Thoracic aorta (tissue), 2 donors: ENCODE results near the gene CRYL1. TPM values are rescaled to one million over a fixed set of nuclear protein-coding genes. Genes with fewer than 3 reads are reported as not detected.

Experiments
- ATAC-seq: fragments of 150-250 bp; one replicate; pipeline ENCODE4 v1.8.0; 2017; ENCODE audit warnings: low read depth; ENCODE audit not compliant: insufficient number of reproducible peaks, low FRiP score
- DNase-seq: peaks from one replicate; pipeline ENCODE4 v3.0.0-alpha.2; 2020; ENCODE audit warnings: low spot score
- H3K27ac ChIP-seq, 2 donors: fragments of 200-600 bp; sonication (generic); 1 replicate in 1 of 2; 2 replicates in 1 of 2; pipeline ENCODE4 v1.5.1; 2016; ENCODE audit warnings: mild to moderate bottlenecking in 2 of 2, moderate library complexity in 2 of 2
- H3K27me3 ChIP-seq: fragments of 200-600 bp; sonication (generic); replicated peaks from 2 replicates; pipeline ENCODE4 v1.6.0; 2016; ENCODE audit warnings: mild to moderate bottlenecking; ENCODE audit not compliant: insufficient read depth
- H3K36me3 ChIP-seq: fragments of 200-600 bp; sonication (generic); one replicate; pipeline ENCODE4 v1.5.1; 2016
- H3K4me1 ChIP-seq, 2 donors: fragments of 200-600 bp; sonication (generic); 1 replicate in 1 of 2; 2 replicates in 1 of 2; pipeline versions ENCODE4 v1.5.1 to v1.6.0; 2016; ENCODE audit warnings: low read depth in 2 of 2, mild to moderate bottlenecking in 1 of 2; ENCODE audit not compliant: control insufficient read depth in 1 of 2
- H3K4me3 ChIP-seq: fragments of 200-600 bp; sonication (generic); 2 replicates; pipeline ENCODE4 v1.5.1; 2016; ENCODE audit warnings: mild to moderate bottlenecking
- H3K9me3 ChIP-seq: fragments of 200-600 bp; sonication (generic); 2 replicates; pipeline ENCODE4 v1.5.1; 2016
- total RNA-seq, 2 donors: library from RNA; depleted of rRNA; stranded (reverse); fragments of >200 nt; gene quantifications; one replicate each; pipeline versions ENCODE4 v1.1.0 to v1.2.3, GENCODE V29; 2016
- TF ChIP-seq, protein P1 (sequence below): fragments of 200-600 bp; sonication (generic); IDR thresholded peaks from one replicate; pipeline ENCODE4 v1.5.1; 2019; ENCODE audit warnings: antibody characterized with exemption

Gene CRYL1
- total RNA-seq, 2 donors from 2014 or later: 38.9 to 57.4 TPM

DNA sequence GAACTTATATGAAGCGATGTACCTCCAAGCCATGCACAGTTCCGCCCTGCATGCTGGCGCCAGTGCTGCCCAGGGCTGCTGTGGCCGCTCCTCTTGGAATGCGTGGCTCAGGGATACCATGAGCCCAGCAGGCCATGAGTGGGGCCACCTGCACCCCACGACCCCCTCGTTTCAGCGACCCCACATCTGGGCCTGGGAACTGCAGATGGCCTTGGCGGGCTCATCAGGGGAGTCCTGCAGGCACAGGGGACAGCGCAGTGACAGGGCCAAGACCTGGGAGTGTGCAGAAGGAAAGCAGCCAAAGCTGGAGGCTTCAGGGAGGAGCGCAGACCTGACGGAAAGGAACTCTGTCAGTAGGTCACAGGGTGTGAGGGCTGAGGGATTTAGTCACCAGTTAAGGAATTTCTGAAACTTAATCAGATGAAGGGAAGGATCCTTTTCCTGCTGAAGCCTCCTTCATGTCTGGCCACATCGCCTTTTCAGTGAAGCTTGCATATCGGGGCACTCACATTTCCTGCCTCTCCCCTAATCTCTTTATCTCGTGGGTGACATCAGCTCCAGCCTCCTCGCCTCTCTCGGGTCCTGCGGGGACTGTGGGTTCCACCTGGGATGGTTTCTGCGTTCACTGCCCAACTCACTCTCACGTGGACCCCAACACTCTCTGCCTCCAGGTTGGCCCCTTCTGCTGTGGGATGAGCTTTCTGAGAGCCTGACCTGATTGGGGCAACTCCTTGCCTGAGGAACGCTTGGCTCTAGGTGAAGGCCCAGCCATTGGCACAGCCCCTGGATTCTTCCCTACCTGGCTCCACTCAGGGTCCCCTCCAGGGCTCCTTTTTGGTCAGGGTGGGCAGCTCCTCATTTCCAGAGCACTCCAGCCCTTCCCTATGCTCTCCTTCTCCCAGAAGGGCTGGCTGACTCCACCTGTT is 123.5 kb downstream of the CRYL1 start:
- TF ChIP-seq, protein P1, sequence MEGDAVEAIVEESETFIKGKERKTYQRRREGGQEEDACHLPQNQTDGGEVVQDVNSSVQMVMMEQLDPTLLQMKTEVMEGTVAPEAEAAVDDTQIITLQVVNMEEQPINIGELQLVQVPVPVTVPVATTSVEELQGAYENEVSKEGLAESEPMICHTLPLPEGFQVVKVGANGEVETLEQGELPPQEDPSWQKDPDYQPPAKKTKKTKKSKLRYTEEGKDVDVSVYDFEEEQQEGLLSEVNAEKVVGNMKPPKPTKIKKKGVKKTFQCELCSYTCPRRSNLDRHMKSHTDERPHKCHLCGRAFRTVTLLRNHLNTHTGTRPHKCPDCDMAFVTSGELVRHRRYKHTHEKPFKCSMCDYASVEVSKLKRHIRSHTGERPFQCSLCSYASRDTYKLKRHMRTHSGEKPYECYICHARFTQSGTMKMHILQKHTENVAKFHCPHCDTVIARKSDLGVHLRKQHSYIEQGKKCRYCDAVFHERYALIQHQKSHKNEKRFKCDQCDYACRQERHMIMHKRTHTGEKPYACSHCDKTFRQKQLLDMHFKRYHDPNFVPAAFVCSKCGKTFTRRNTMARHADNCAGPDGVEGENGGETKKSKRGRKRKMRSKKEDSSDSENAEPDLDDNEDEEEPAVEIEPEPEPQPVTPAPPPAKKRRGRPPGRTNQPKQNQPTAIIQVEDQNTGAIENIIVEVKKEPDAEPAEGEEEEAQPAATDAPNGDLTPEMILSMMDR: no peak
- no peak for DNase-seq
- ATAC-seq: no peak
- Histone ChIP-seq H3K36me3 (peaks cover 5% of the 10 kb centered on the region), H3K27me3 (no peaks in the 10 kb centered on the region), H3K27ac (no peak overlapping the region), H3K4me3 (no peak overlapping the region), H3K9me3 (no peaks in the 10 kb centered on the region), H3K4me1 (no peaks in the 10 kb centered on the region)

DNA sequence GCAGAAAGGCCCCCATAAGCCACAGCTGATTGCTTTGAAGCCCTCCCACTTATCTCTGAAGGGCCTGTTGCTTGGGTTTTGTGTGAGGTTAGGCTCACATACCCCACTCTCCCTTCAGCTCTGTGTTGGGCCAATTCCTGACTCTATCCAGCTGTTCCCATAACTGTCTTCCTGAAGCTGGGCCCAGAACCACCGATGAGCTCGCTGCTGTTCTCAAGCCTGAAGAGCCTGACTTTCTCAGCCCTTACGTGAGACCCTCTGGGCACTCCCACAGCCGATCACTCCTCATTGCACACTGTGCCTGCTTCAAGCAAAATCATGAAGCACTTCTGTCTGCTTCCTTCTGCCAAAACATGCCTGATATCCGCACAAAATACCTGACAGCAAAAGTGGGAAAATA is 124.1 kb downstream of the CRYL1 start:
- H3K27ac ChIP-seq: no peak overlapping the region
- ATAC-seq (no peak), DNase-seq (no peak)
- H3K36me3 ChIP-seq: peaks cover 5% of the 10 kb centered on the region
- H3K4me3 ChIP-seq: no peak overlapping the region
- H3K9me3 ChIP-seq: no peaks in the 10 kb centered on the region
- TF ChIP-seq, protein P1: no peak
- no peaks in the 10 kb centered on the region for H3K27me3 ChIP-seq
- H3K4me1 ChIP-seq: no peaks in the 10 kb centered on the region

DNA sequence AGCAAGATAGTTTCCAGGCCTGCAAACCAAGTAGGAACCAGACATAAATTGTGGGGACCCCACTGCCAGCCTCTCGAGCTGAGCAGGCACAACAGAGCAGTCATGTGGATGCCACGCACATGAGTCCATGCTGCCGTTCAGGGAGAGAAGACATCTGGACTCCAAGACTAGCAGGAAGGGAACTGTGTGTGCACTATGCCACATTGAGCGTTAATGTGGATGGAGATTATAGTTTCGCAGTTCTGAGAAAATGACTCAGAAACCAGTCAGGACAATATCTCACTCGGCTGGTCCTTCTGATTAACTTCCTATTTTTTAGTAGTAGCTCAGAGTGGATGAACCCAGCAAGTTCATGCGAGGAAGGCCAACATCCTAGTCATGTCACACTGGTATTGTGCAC is 124.9 kb downstream of the CRYL1 start:
- no peak overlapping the region for H3K4me3 ChIP-seq
- DNase-seq: no peak
- H3K4me1 ChIP-seq: no peaks in the 10 kb centered on the region
- TF ChIP-seq, protein P1: no peak
- H3K36me3 ChIP-seq: peaks cover 5% of the 10 kb centered on the region
- no peak overlapping the region for H3K27ac ChIP-seq
- no peaks in the 10 kb centered on the region for H3K27me3 ChIP-seq
- no peak for ATAC-seq
- H3K9me3 ChIP-seq: no peaks in the 10 kb centered on the region

DNA sequence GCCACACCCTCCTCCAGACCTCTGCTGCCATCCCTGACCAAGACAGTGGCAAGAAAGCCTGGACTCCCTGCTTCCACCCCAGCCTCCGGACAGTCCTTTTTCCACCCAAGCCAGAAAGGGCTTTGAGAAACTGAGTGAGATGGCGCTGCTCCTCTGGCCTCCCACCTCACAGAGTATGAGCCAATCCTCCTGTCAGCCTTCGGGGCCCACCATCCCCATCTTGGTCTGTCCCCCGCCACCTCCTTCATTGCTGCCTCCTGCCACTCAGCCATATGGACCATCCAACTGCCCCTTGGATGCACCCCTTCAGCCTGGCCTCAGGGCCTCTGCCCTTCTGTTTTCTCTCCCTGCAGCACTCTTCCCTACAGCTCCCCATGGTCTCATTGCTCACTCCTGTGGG is 125.7 kb downstream of the CRYL1 start:
- ATAC-seq (no peak), DNase-seq (no peak)
- Histone ChIP-seq H3K4me3 (no peak overlapping the region), H3K9me3 (no peaks in the 10 kb centered on the region), H3K36me3 (peaks cover 5% of the 10 kb centered on the region), H3K4me1 (no peaks in the 10 kb centered on the region), H3K27ac (no peak overlapping the region), H3K27me3 (no peaks in the 10 kb centered on the region)
- TF ChIP-seq, protein P1: no peak

DNA sequence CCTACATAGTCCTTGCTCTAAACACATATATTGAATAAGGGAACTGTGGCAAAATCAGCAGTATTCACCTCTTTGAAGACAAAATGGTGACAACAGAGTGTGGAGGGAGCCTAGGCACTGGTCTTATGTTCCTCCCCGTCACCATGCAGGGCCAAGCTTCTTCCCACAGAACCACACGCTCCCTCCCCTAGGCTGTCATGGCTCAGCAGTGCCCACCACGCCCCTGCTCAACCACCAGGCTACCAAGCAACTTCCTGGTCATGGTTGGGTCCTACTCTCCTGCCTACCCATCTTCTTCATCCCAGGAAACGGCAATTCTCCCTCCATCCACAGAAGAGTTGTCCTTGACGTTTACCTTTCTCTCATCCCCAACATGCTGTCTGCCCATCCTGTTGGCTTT is 126.1 kb downstream of the CRYL1 start:
- Histone ChIP-seq H3K4me1 (no peaks in the 10 kb centered on the region), H3K27ac (no peak overlapping the region), H3K4me3 (no peak overlapping the region), H3K9me3 (no peaks in the 10 kb centered on the region), H3K36me3 (peaks cover 5% of the 10 kb centered on the region), H3K27me3 (no peaks in the 10 kb centered on the region)
- DNase-seq (no peak), ATAC-seq (no peak)
- TF ChIP-seq, protein P1: no peak
